GM19025 (cell line): ENCODE data around the gene NR2C2AP.

Source experiments
- ATAC-seq: cut with Tn5 transposase; IDR thresholded peaks from one replicate; pipeline ENCODE4 v1.9.1; 2021; ENCODE audit warnings: mild to moderate bottlenecking, low read depth, moderate library complexity; ENCODE audit not compliant: unreplicated experiment

Gene NR2C2AP

DNA sequence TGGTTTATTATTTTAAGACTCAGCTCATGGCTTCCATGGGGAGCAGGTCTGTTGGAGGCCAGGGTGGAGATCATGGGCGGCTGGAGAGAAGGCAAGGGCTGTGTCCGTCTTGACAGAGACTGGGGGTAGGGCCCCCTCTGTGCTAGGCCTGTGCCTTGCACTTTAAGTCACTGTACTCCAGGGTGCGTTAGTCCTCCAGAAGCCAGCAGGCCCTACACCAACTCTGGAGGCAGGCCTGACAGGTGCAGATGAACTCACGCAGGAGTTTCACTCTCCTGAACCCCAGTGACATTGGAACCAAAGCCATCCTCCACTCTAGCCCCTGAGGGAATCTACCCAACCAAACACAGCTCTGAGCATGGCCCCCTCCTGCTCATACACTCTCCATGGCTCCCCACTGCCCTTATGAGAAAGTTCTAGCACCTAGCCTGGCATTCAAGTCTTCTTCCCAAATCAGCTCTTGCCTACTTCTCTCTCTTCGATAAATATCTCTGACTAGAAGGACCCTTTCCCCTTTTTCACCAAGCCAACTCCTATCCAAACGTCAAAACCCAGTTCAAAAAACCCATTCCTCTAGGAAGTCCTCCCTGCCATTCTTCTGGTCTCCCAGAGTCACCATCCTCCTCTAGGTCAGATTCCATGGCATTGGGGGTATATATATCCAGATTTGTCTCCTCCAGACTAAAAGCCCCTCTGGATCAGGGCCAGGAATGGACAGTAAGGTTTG, 48.3 kb downstream of the NR2C2AP start:
- no peak for ATAC-seq

GRCh38 chr19:19152668-19153384, 50.4 kb downstream of the NR2C2AP start:
- no peak for ATAC-seq

DNA sequence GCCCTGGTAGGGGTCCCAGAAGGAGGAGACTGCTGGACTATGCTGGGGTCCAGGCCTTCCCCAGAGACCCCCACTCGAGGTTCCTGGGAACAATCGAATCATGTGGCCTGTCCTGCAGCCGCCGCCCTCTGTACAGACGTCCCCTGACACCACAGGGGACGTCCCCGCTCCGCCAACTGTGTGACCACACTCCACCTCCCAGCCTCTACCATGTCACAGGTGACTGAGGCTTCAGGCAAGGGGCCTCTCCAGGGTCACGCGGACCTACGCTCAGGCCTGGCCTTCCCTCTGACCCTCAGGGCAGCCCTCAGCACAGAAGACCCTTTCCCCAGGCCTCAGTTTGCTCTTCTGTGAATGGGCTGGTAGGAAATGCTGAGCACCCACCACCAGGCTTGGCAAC, 51.8 kb downstream of the NR2C2AP start:
- no peak for ATAC-seq
